Ascending aorta (tissue), 2 donors: ENCODE results near the gene ABR. TPM values are rescaled to one million over a fixed set of nuclear protein-coding genes. Genes with fewer than 3 reads are reported as not detected.
A peak's percentile ranks its signal among the peaks of the same experiment; 100 is the strongest.

Experiments used
- DNase-seq, 2 donors: peaks; one replicate each; pipeline ENCODE4 v3.0.0-alpha.2; 2019; ENCODE audit warnings: low spot score in 2 of 2
- H3K27ac ChIP-seq, 2 donors: fragments of 200-600 bp; sonication (generic); one replicate each; pipeline ENCODE4 v1.5.1; 2016 to 2017; ENCODE audit warnings: mild to moderate bottlenecking in 1 of 2
- H3K27me3 ChIP-seq: fragments of 200-600 bp; sonication (generic); one replicate; pipeline ENCODE4 v1.5.1; 2017
- H3K36me3 ChIP-seq, 2 donors: fragments of 200-600 bp; sonication (generic); one replicate each; pipeline ENCODE4 v1.5.1; 2016
- H3K4me1 ChIP-seq, 2 donors: fragments of 200-600 bp; sonication (generic); one replicate each; pipeline ENCODE4 v1.5.1; 2016 to 2017; ENCODE audit warnings: mild to moderate bottlenecking in 1 of 2
- H3K4me3 ChIP-seq, 2 donors: fragments of 200-600 bp; sonication (generic); one replicate each; pipeline ENCODE4 v1.5.1; 2016 to 2017; ENCODE audit warnings: mild to moderate bottlenecking in 1 of 2
- H3K9me3 ChIP-seq, 2 donors: fragments of 200-600 bp; sonication (generic); one replicate each; pipeline ENCODE4 v1.5.1; 2016
- CTCF ChIP-seq, 3 experiments: fragments of 200-600 bp in 2 of 3; fragments of 450-650 bp in 1 of 3; sonication (generic) in 2 of 3; IDR thresholded peaks; one replicate each; pipeline ENCODE4 v1.5.1; 2016 to 2019; ENCODE audit warnings: antibody characterized with exemption in 3 of 3, mild to moderate bottlenecking in 1 of 3, moderate library complexity in 1 of 3
- intact Hi-C: fragments of 100-400 bp; cut with DNase I; formaldehyde crosslinking; loops from one replicate; pipeline ENCODE4 v1.15.1; 2023
- total RNA-seq: library from RNA; depleted of rRNA; stranded (reverse); fragments of >200 nt; gene quantifications from one replicate; pipeline ENCODE4 v1.1.0, GENCODE V29; 2016

The ABR gene
- total RNA-seq, 1 donor from 2014 or later = 184 TPM

GRCh38 chr17:1160591-1161390 lies 19.0 kb downstream of the ABR start:
- intact Hi-C loops = no loop called here

GRCh38 chr17:1159431-1160180 lies 20.2 kb downstream of the ABR start:
- peaks cover 6 to 8% of the 10 kb centered on the region in 2 donors for H3K36me3 ChIP-seq
- H3K27me3 ChIP-seq = no peaks in the 10 kb centered on the region
- H3K4me3 ChIP-seq = no peak overlapping the region
- intact Hi-C loops = no loop called here
- no peak for TF ChIP-seq CTCF (IDR thresholded peaks at IDR 0.05)
- DNase-seq = no peak
- no peak overlapping the region for H3K27ac ChIP-seq
- H3K9me3 ChIP-seq = no peaks in the 10 kb centered on the region
- H3K4me1 ChIP-seq = peaks cover 0 to 3% of the 10 kb centered on the region in 2 donors

More at GRCh38 chr17:1160591-1161390, 19.0 kb downstream of the ABR start:
- no peaks in the 10 kb centered on the region for H3K9me3 ChIP-seq
- no peak for TF ChIP-seq CTCF (IDR thresholded peaks at IDR 0.05)
- no peak overlapping the region for H3K27ac ChIP-seq
- no peaks in the 10 kb centered on the region for H3K27me3 ChIP-seq
- no peaks in the 10 kb centered on the region for H3K4me1 ChIP-seq
- peaks cover 6 to 8% of the 10 kb centered on the region in 2 donors for H3K36me3 ChIP-seq
- no peak for DNase-seq
- no peak overlapping the region for H3K4me3 ChIP-seq

GRCh38 chr17:1158879-1159278 lies 20.9 kb downstream of the ABR start:
- no peak for DNase-seq
- Histone ChIP-seq H3K4me3 (no peak overlapping the region), H3K9me3 (no peaks in the 10 kb centered on the region), H3K27ac (no peak overlapping the region), H3K27me3 (no peaks in the 10 kb centered on the region), H3K4me1 (peaks cover 0 to 8% of the 10 kb centered on the region in 2 donors), H3K36me3 (peaks cover 6 to 8% of the 10 kb centered on the region in 2 donors)
- intact Hi-C loops = no loop called here
- no peak for TF ChIP-seq CTCF (IDR thresholded peaks at IDR 0.05)

GRCh38 chr17:1156864-1157263 lies 22.9 kb downstream of the ABR start:
- H3K9me3 ChIP-seq = no peaks in the 10 kb centered on the region
- H3K27ac ChIP-seq = no peak overlapping the region
- TF ChIP-seq CTCF (IDR thresholded peaks at IDR 0.05) = no peak

GRCh38 chr17:1154704-1155103 lies 25.1 kb downstream of the ABR start:
- H3K9me3 ChIP-seq = no peaks in the 10 kb centered on the region
- DNase-seq = peak in 1 of 2 donors; percentile 73
- no peak for TF ChIP-seq CTCF (IDR thresholded peaks at IDR 0.05)
- H3K36me3 ChIP-seq = peaks cover 6 to 13% of the 10 kb centered on the region in 2 donors
- H3K4me1 ChIP-seq = peaks cover 0 to 8% of the 10 kb centered on the region in 2 donors
- H3K27me3 ChIP-seq = no peaks in the 10 kb centered on the region
- intact Hi-C loops = no loop called here
- peak overlapping the region; percentile 22 to 38 for H3K27ac ChIP-seq
- peak overlapping the region in 1 of 2 donors; percentile 36 for H3K4me3 ChIP-seq

More at GRCh38 chr17:1156864-1157263, 22.9 kb downstream of the ABR start:
- peaks cover 0 to 8% of the 10 kb centered on the region in 2 donors for H3K4me1 ChIP-seq
- H3K36me3 ChIP-seq = peaks cover 6 to 8% of the 10 kb centered on the region in 2 donors
- no peak overlapping the region for H3K4me3 ChIP-seq
- intact Hi-C loops = no loop called here
- no peaks in the 10 kb centered on the region for H3K27me3 ChIP-seq
- DNase-seq = no peak
